Measurements from ENCODE around the gene CELSR3. TPM values are rescaled to one million over a fixed set of nuclear protein-coding genes. Genes with fewer than 3 reads are reported as not detected.

Gene CELSR3
- total RNA-seq, 1 donor from 2014 or later: 0.38 TPM

GRCh38 chr3:48672522-48672921 is 9.8 kb upstream of the CELSR3 start:
- intact Hi-C loops (cut with DNase I): no loop called here
- DNase-seq (ENCODE audit: missing footprints): no peak
- ATAC-seq: no peak

GRCh38 chr3:48664929-48665328 is 2.2 kb upstream of the CELSR3 start:
- ATAC-seq (no peak), DNase-seq (ENCODE audit: missing footprints) (no peak)
- intact Hi-C loops (cut with DNase I): no loop called here

GRCh38 chr3:48664313-48664644 is 1.6 kb upstream of the CELSR3 start:
- DNase-seq (ENCODE audit: missing footprints): no peak
- intact Hi-C loops (cut with DNase I): no loop called here
- ATAC-seq: no peak

GRCh38 chr3:48663489-48664312 is 1.0 kb upstream of the CELSR3 start:
- intact Hi-C loops (cut with DNase I): no loop called here
- peak; percentile 88 for ATAC-seq
- peak; percentile 94 for DNase-seq (ENCODE audit: missing footprints)

- no peak for DNase-seq (ENCODE audit: missing footprints)
- no peak for ATAC-seq
- intact Hi-C loops (cut with DNase I): no loop called here
Observed at GRCh38 chr3:48662145-48662752, 437 bp downstream of the CELSR3 start.

GRCh38 chr3:48661501-48662144 is 1.1 kb downstream of the CELSR3 start:
- peak; percentile 21 for ATAC-seq
- DNase-seq (ENCODE audit: missing footprints): peak; percentile 83
- intact Hi-C loops (cut with DNase I): no loop called here

GRCh38 chr3:48660800-48661400 is 1.8 kb downstream of the CELSR3 start:
- DNase-seq (ENCODE audit: missing footprints): no peak
- no peak for ATAC-seq
- intact Hi-C loops (cut with DNase I): no loop called here

- ATAC-seq: no peak
- intact Hi-C loops (cut with DNase I): loop anchor here (1.0 kb wide), 1 partner anchor 22 kb away; the partner anchor contains the start of gene SLC26A6
- DNase-seq (ENCODE audit: missing footprints): no peak
Observed at GRCh38 chr3:48656841-48657281, 5.8 kb downstream of the CELSR3 start.

GRCh38 chr3:48656061-48656840 is 6.4 kb downstream of the CELSR3 start:
- DNase-seq (ENCODE audit: missing footprints) (peak; percentile 91), ATAC-seq (peak; percentile 94)
- intact Hi-C loops (cut with DNase I): loop anchor here (1.0 kb wide), 1 partner anchor 21 kb away; the partner anchor contains the start of gene SLC26A6

- ATAC-seq: no peak
- intact Hi-C loops (cut with DNase I): loop anchor here (1.0 kb wide), 1 partner anchor 20 kb away; the partner anchor contains the start of gene SLC26A6
Observed at GRCh38 chr3:48655606-48656005, 7.1 kb downstream of the CELSR3 start.

GRCh38 chr3:48655063-48655462 is 7.6 kb downstream of the CELSR3 start:
- no peak for DNase-seq (ENCODE audit: missing footprints)

More at GRCh38 chr3:48655606-48656005, 7.1 kb downstream of the CELSR3 start:
- no peak for DNase-seq (ENCODE audit: missing footprints)

GRCh38 chr3:48652923-48653715 is 9.6 kb downstream of the CELSR3 start:
- intact Hi-C loops (cut with DNase I): no loop called here
- no peak for DNase-seq (ENCODE audit: missing footprints)

More at GRCh38 chr3:48655063-48655462, 7.6 kb downstream of the CELSR3 start:
- ATAC-seq: no peak
- intact Hi-C loops (cut with DNase I): no loop called here

GRCh38 chr3:48651771-48652170 is 10.9 kb downstream of the CELSR3 start:
- intact Hi-C loops (cut with DNase I): no loop called here
- DNase-seq (ENCODE audit: missing footprints) (no peak), ATAC-seq (no peak)

More at GRCh38 chr3:48652923-48653715, 9.6 kb downstream of the CELSR3 start:
- ATAC-seq: no peak

- DNase-seq (ENCODE audit: missing footprints) (no peak), ATAC-seq (no peak)
- intact Hi-C loops (cut with DNase I): no loop called here
Observed at GRCh38 chr3:48650723-48651122, 12.0 kb downstream of the CELSR3 start.

- intact Hi-C loops (cut with DNase I): no loop called here
- ATAC-seq: no peak
- DNase-seq (ENCODE audit: missing footprints): no peak
Observed at GRCh38 chr3:48648188-48648850, 14.4 kb downstream of the CELSR3 start.

- ATAC-seq: no peak
- intact Hi-C loops (cut with DNase I): no loop called here
- no peak for DNase-seq (ENCODE audit: missing footprints)
Observed at GRCh38 chr3:48647714-48648113, 15.0 kb downstream of the CELSR3 start.
